Right lobe of liver (tissue), 4 donors: Measurements from ENCODE around the gene TNFRSF14.

Experiments used
- POLR2A ChIP-seq: fragments of 450-650 bp; IDR thresholded peaks from one replicate; pipeline ENCODE4 v1.6.1; 2017; ENCODE audit warnings: antibody characterized with exemption, mild to moderate bottlenecking
- TF ChIP-seq, protein P1 (sequence below), 4 donors: fragments of 200-600 bp in 3 of 4; fragments of 450-650 bp in 1 of 4; IDR thresholded peaks; one replicate each; pipeline versions ENCODE4 v1.5.1 to v1.8.0; 2016 to 2022; ENCODE audit warnings: antibody characterized with exemption in 4 of 4, mild to moderate bottlenecking in 2 of 4
- donor health status: DM: no; HTN: no; CAD: no.
- donor health status: DM: no; HTN: no; CAD: no.
- donor health status: DM: no; HTN: yes; CAD: no.

DNA sequence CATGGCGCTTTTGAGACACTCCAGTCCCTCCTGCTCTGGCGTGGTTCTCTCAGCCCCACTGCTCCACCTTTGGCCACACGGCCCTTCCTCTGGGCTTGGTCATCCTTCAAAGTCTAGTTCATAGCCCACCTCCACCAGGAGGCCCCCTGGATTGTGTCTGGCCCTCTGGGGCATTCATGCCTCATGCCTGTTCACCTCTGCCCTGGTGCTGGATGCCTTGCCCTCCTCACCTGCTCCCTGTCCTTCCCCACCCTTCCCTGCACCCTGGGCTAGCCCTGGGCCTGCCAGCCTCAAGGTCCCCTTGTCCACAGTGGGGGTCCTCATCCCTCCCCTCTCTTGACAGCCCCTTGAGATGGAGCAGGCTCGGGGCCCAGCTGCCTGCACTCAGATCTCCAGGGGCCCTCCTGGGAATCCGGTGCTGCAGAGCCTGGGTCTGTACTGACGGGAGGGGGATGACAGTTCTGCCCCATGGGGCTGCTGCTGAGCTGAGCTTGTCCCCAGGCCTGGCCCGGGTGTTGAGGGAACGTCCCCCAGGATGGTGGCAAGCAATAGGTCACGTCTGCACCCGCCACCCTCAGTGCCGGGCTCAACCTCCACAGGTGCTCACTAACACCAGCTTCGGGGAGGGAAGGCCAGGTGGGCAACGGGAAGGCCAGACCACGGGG is 48.8 kb downstream of the TNFRSF14 start:
- TF ChIP-seq, protein P1, sequence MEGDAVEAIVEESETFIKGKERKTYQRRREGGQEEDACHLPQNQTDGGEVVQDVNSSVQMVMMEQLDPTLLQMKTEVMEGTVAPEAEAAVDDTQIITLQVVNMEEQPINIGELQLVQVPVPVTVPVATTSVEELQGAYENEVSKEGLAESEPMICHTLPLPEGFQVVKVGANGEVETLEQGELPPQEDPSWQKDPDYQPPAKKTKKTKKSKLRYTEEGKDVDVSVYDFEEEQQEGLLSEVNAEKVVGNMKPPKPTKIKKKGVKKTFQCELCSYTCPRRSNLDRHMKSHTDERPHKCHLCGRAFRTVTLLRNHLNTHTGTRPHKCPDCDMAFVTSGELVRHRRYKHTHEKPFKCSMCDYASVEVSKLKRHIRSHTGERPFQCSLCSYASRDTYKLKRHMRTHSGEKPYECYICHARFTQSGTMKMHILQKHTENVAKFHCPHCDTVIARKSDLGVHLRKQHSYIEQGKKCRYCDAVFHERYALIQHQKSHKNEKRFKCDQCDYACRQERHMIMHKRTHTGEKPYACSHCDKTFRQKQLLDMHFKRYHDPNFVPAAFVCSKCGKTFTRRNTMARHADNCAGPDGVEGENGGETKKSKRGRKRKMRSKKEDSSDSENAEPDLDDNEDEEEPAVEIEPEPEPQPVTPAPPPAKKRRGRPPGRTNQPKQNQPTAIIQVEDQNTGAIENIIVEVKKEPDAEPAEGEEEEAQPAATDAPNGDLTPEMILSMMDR (IDR thresholded peaks at IDR 0.05): no peak
- no peak for TF ChIP-seq POLR2A
